DMS53 treated with DMSO at 0.1 percent for 48 hours (cell line): ENCODE data around the gene C1orf167.

Experiments used
- DNase-seq: peaks from one replicate; lab custom pipeline; 2025; ENCODE audit not compliant: unreplicated experiment; lab: John Stamatoyannopoulos, UW

Gene C1orf167

GRCh38 chr1:11828511-11828910 is 66.5 kb downstream of the C1orf167 start:
- DNase-seq = no peak

- DNase-seq = no peak
Measured at GRCh38 chr1:11831945-11832725, 70.1 kb downstream of the C1orf167 start.

- DNase-seq = no peak
Measured at GRCh38 chr1:11833497-11833896, 71.5 kb downstream of the C1orf167 start.

- DNase-seq = no peak
Measured at GRCh38 chr1:11833900-11834299, 71.9 kb downstream of the C1orf167 start.

- DNase-seq = no peak
Measured at GRCh38 chr1:11835441-11836225, 73.6 kb downstream of the C1orf167 start.

GRCh38 chr1:11836955-11837766 is 75.2 kb downstream of the C1orf167 start:
- DNase-seq = no peak

- no peak for DNase-seq
Measured at GRCh38 chr1:11837767-11838348, 75.9 kb downstream of the C1orf167 start.

GRCh38 chr1:11838349-11839272 is 76.6 kb downstream of the C1orf167 start:
- DNase-seq = peak; percentile 70
